OCI-LY3 (cell line): ENCODE measurements around the gene SFXN1.

Source experiments
- H2AFZ ChIP-seq: fragments of 200-600, 300-600 bp; shearing (Covaris generic); 2 replicates; pipeline ENCODE4 v1.6.0; 2014; ENCODE audit warnings: antibody characterized with exemption, low read depth, low read length
- H3K27ac ChIP-seq: fragments of 200-600, 300-600 bp; sonication (generic); 2 replicates; pipeline ENCODE4 v1.5.1; 2014; ENCODE audit warnings: mild to moderate bottlenecking, low read length, moderate library complexity, mixed read lengths
- H3K27me3 ChIP-seq: fragments of 200-600, 300-600 bp; sonication (generic); 2 replicates; pipeline ENCODE4 v1.6.1; 2014; ENCODE audit warnings: low read depth, low read length, mixed read lengths
- H3K36me3 ChIP-seq: fragments of 200-600, 300-600 bp; sonication (generic); replicated peaks from 2 replicates; pipeline ENCODE3; 2014; ENCODE audit warnings: low read depth, low read length, mixed read lengths
- H3K4me1 ChIP-seq: fragments of 300-600, 200-600 bp; sonication (generic); 2 replicates; pipeline ENCODE4 v1.6.1; 2014; ENCODE audit warnings: low read length, mixed read lengths
- H3K4me2 ChIP-seq: fragments of 200-600, 300-600 bp; sonication (generic); 2 replicates; pipeline ENCODE4 v1.6.1; 2014; ENCODE audit warnings: low read length, mixed read lengths
- H3K4me3 ChIP-seq: fragments of 300-600, 200-600 bp; sonication (generic); 2 replicates; pipeline ENCODE4 v1.5.1; 2014; ENCODE audit warnings: antibody characterized with exemption, mild to moderate bottlenecking, low read length, moderate library complexity
- H3K79me2 ChIP-seq: fragments of 300-600, 200-600 bp; shearing (Covaris generic); 2 replicates; pipeline ENCODE4 v1.6.1; 2014; ENCODE audit warnings: mild to moderate bottlenecking, low read length, mixed read lengths
- H3K9ac ChIP-seq: fragments of 300-600, 200-600 bp; shearing (Covaris generic); 2 replicates; pipeline ENCODE4 v1.6.0; 2014; ENCODE audit warnings: mild to moderate bottlenecking, low read length, moderate library complexity
- H3K9me3 ChIP-seq: fragments of 200-600, 300-600 bp; shearing (Covaris generic); 2 replicates; pipeline ENCODE4 v1.6.1; 2014; ENCODE audit warnings: low read length, mixed read lengths; ENCODE audit not compliant: insufficient read depth
- H4K20me1 ChIP-seq: fragments of 200-600, 300-600 bp; sonication (generic); 2 replicates; pipeline ENCODE4 v1.6.1; 2016; ENCODE audit warnings: low read length, mixed read lengths; ENCODE audit not compliant: insufficient read depth
- CTCF ChIP-seq: fragments of 200-600, 300-600 bp; sonication (generic); IDR thresholded peaks from 2 replicates; pipeline ENCODE4 v1.5.1; 2014; ENCODE audit warnings: antibody characterized with exemption, low read length, low read depth
- EZH2phosphoT487 ChIP-seq: fragments of 200-600 bp; shearing (Covaris generic); IDR thresholded peaks from 2 replicates; pipeline ENCODE4 v1.6.1; 2018; ENCODE audit warnings: antibody characterized with exemption, mixed run types, low read depth

The SFXN1 gene

DNA sequence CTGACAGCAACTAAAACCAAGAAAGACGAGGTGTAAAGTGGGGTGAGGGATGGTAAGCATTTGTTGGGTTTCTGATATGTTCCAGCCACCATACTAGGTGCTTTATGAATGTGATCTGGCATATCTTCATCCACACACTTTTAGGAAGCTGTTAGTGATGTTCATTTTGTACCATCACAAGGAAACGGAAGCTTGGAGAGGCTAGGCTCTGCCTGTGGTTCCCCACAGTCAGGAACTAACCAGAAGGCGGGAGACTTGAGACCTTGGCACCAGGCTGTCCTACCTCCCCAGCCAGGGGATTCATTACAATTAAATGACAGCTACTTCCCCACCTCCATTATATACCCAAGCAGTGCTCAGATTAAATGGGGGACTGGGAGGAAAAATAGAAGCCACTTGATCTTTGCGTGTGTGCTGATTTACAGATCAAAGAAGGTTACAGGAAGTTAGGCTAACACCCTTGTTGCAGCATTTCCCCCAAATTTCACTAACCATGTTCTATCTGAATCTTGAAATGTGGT lies 43.0 kb downstream of the SFXN1 start:
- TF ChIP-seq CTCF (no peak), EZH2phosphoT487 (no peak)
- Histone ChIP-seq H3K9me3 (no peaks in the 10 kb centered on the region), H3K9ac (no peak overlapping the region), H3K79me2 (no peaks in the 10 kb centered on the region), H3K27me3 (no peaks in the 10 kb centered on the region), H3K36me3 (peaks cover 67% of the 10 kb centered on the region), H3K4me2 (no peak overlapping the region), H3K4me3 (no peak overlapping the region), H3K4me1 (no peaks in the 10 kb centered on the region), H4K20me1 (no peaks in the 10 kb centered on the region), H3K27ac (no peak overlapping the region), H2AFZ (no peak overlapping the region)

- no peak overlapping the region for H3K4me3 ChIP-seq
- TF ChIP-seq CTCF (no peak), EZH2phosphoT487 (no peak)
- no peaks in the 10 kb centered on the region for H3K27me3 ChIP-seq
- no peaks in the 10 kb centered on the region for H3K79me2 ChIP-seq
- H3K36me3 ChIP-seq = peaks cover 61% of the 10 kb centered on the region
- no peak overlapping the region for H3K4me2 ChIP-seq
- H3K27ac ChIP-seq = no peak overlapping the region
- no peaks in the 10 kb centered on the region for H3K4me1 ChIP-seq
- H4K20me1 ChIP-seq = no peaks in the 10 kb centered on the region
- H3K9me3 ChIP-seq = no peaks in the 10 kb centered on the region
- no peak overlapping the region for H2AFZ ChIP-seq
- H3K9ac ChIP-seq = no peak overlapping the region
Observed at GRCh38 chr5:175523292-175523691, 44.9 kb downstream of the SFXN1 start.

GRCh38 chr5:175524211-175524610 lies 45.9 kb downstream of the SFXN1 start:
- TF ChIP-seq EZH2phosphoT487 = no peak
- TF ChIP-seq CTCF = no peak
- Histone ChIP-seq H3K9me3 (no peaks in the 10 kb centered on the region), H3K4me3 (no peak overlapping the region), H4K20me1 (no peaks in the 10 kb centered on the region), H3K27me3 (no peaks in the 10 kb centered on the region), H3K4me2 (no peak overlapping the region), H3K79me2 (no peaks in the 10 kb centered on the region), H3K36me3 (peaks cover 56% of the 10 kb centered on the region), H3K27ac (no peak overlapping the region), H3K9ac (no peak overlapping the region), H2AFZ (no peak overlapping the region), H3K4me1 (no peaks in the 10 kb centered on the region)

- no peak overlapping the region for H2AFZ ChIP-seq
- H3K9me3 ChIP-seq = no peaks in the 10 kb centered on the region
- H3K79me2 ChIP-seq = no peaks in the 10 kb centered on the region
- no peak for TF ChIP-seq CTCF
- no peak for TF ChIP-seq EZH2phosphoT487
- no peaks in the 10 kb centered on the region for H3K4me1 ChIP-seq
- H4K20me1 ChIP-seq = no peaks in the 10 kb centered on the region
- H3K9ac ChIP-seq = no peak overlapping the region
- no peak overlapping the region for H3K27ac ChIP-seq
- H3K36me3 ChIP-seq = peaks cover 58% of the 10 kb centered on the region
- no peak overlapping the region for H3K4me3 ChIP-seq
- no peak overlapping the region for H3K4me2 ChIP-seq
- no peaks in the 10 kb centered on the region for H3K27me3 ChIP-seq
Observed at GRCh38 chr5:175526691-175527090, 48.3 kb downstream of the SFXN1 start.
